Peyer's patch (tissue), 4 donors: Measurements from ENCODE around the gene STIM2.

Experiments
- POLR2A ChIP-seq, 2 donors: fragments of 450-650 bp; IDR thresholded peaks; one replicate each; pipeline ENCODE4 v1.5.1; 2017; ENCODE audit warnings: antibody characterized with exemption in 2 of 2, mild to moderate bottlenecking in 2 of 2, moderate library complexity in 2 of 2
- TF ChIP-seq, protein P1 (sequence below), 6 experiments: fragments of 450-650 bp in 4 of 6; fragments of 200-600 bp in 2 of 6; sonication (generic) in 1 of 6; IDR thresholded peaks; one replicate each; pipeline ENCODE4 v1.5.1; 2017 to 2019; ENCODE audit warnings: antibody characterized with exemption in 6 of 6, mild to moderate bottlenecking in 3 of 6, moderate library complexity in 1 of 6

DNA sequence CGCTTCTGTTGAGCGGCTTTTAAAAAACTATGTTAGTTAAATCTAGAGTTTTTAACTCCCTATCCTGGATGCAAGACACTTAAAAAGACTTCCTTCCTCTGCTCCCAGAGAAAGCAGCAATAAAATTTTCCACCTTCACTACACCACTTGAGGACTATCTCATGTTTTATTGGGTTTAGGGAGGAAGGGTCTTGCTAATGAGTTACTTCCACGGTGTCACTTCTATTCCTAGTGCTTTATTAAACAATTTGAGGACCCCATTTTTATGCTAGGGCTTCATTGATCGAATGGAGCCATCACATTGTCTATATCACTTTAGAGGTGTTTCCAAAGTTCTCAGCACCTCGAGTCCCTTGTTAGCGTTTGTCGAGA is 3.7 kb upstream of the STIM2 start:
- TF ChIP-seq, protein P1, sequence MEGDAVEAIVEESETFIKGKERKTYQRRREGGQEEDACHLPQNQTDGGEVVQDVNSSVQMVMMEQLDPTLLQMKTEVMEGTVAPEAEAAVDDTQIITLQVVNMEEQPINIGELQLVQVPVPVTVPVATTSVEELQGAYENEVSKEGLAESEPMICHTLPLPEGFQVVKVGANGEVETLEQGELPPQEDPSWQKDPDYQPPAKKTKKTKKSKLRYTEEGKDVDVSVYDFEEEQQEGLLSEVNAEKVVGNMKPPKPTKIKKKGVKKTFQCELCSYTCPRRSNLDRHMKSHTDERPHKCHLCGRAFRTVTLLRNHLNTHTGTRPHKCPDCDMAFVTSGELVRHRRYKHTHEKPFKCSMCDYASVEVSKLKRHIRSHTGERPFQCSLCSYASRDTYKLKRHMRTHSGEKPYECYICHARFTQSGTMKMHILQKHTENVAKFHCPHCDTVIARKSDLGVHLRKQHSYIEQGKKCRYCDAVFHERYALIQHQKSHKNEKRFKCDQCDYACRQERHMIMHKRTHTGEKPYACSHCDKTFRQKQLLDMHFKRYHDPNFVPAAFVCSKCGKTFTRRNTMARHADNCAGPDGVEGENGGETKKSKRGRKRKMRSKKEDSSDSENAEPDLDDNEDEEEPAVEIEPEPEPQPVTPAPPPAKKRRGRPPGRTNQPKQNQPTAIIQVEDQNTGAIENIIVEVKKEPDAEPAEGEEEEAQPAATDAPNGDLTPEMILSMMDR (IDR thresholded peaks at IDR 0.05): no peak
- no peak for TF ChIP-seq POLR2A (IDR thresholded peaks at IDR 0.05)
